Stomach (tissue), 9 donors: ENCODE measurements around the gene DNAJC10. TPM values are rescaled to one million over a fixed set of nuclear protein-coding genes. Genes with fewer than 3 reads are reported as not detected.

ENCODE experiments used
- DNase-seq, 2 donors: peaks; one replicate each; pipeline versions ENCODE4 v3.0.0 to v3.0.0-alpha.2; 2013 to 2019
- H3K27ac ChIP-seq, 5 donors: fragments of 200-600 bp in 4 of 5; sonication (generic) in 4 of 5; one replicate each; pipeline ENCODE4 v1.5.1; 2013 to 2019; ENCODE audit warnings: mild to moderate bottlenecking in 1 of 5, moderate library complexity in 1 of 5
- H3K27me3 ChIP-seq, 3 donors: fragments of 200-600 bp; sonication (generic); one replicate each; pipeline ENCODE4 v1.5.1; 2017 to 2019; ENCODE audit warnings: mixed run types in 1 of 3
- H3K36me3 ChIP-seq, 4 donors: fragments of 200-600 bp; sonication (generic); 1 replicate in 3 of 4; 2 replicates in 1 of 4; pipeline ENCODE4 v1.5.1; 2016 to 2019
- H3K4me1 ChIP-seq, 4 donors: fragments of 200-600 bp; sonication (generic); one replicate each; pipeline ENCODE4 v1.5.1; 2016 to 2019
- H3K4me3 ChIP-seq, 4 donors: fragments of 200-600 bp; sonication (generic) in 3 of 4; one replicate each; pipeline ENCODE4 v1.5.1; 2016 to 2019; ENCODE audit warnings: mild to moderate bottlenecking in 1 of 4
- H3K9me3 ChIP-seq, 4 donors: fragments of 200-600 bp; sonication (generic); one replicate each; pipeline ENCODE4 v1.5.1; 2016 to 2019
- CTCF ChIP-seq, 7 experiments: fragments of 450-650 bp in 4 of 7; fragments of 200-600 bp in 3 of 7; sonication (generic) in 3 of 7; IDR thresholded peaks; one replicate each; pipeline ENCODE4 v1.5.1; 2016 to 2019; ENCODE audit warnings: antibody characterized with exemption in 7 of 7, control low read depth in 2 of 7, mild to moderate bottlenecking in 1 of 7
- EP300 ChIP-seq: sonication (generic); formaldehyde crosslinking; IDR thresholded peaks from one replicate; pipeline ENCODE4 v1.6.1; 2017; ENCODE audit warnings: antibody characterized with exemption
- POLR2A ChIP-seq, 4 donors: fragments of 450-650 bp; IDR thresholded peaks; one replicate each; pipeline ENCODE4 v1.6.1; 2016; ENCODE audit warnings: antibody characterized with exemption in 4 of 4, control low read depth in 2 of 4, mild to moderate bottlenecking in 1 of 4, moderate library complexity in 1 of 4
- POLR2AphosphoS5 ChIP-seq, 3 donors: sonication (generic); formaldehyde crosslinking; IDR thresholded peaks; one replicate each; pipeline ENCODE4 v1.6.1; 2016; ENCODE audit warnings: antibody characterized with exemption in 3 of 3
- whole genome bisulfite sequencing, 5 donors: extraction: QIAGEN DNeasy Blood & Tissue Kit in 3 of 5; methylation state at CpG; one replicate each; pipeline versions ENCODE4 v1.1.5 to v1.1.7; 2013 to 2018; 5-methylcytosine and 5-hydroxymethylcytosine counted together
- intact Hi-C: fragments of 100-400 bp; cut with DNase I; formaldehyde crosslinking; loops from one replicate; pipeline ENCODE4 v1.15.1; 2023; ENCODE audit warnings: low total_unique reads
- polyA plus RNA-seq, 3 donors: library from polyadenylated mRNA; stranded (reverse); fragments of 200-250 nt; gene quantifications; one replicate each; pipeline ENCODE4 v1.2.3, GENCODE V29; 2013
- total RNA-seq, 5 donors: library from RNA; depleted of rRNA; stranded (reverse); fragments of >200 nt; gene quantifications; one replicate each; pipeline versions ENCODE4 v1.1.0 to v1.2.3, GENCODE V29; 2014 to 2016
- donor health status: healthy with polysubstance abuse.
- donor health status: Bipolar disorder and iron deficiency.
- donor health status: healthy.

DNAJC10 gene
- total and polyA plus RNA-seq, 8 donors = 7.6 to 182 (median 20.3) TPM

- Histone ChIP-seq H3K4me1 (no peaks in the 10 kb centered on the region), H3K36me3 (no peaks in the 10 kb centered on the region), H3K27me3 (no peaks in the 10 kb centered on the region), H3K9me3 (no peaks in the 10 kb centered on the region), H3K4me3 (no peak overlapping the region), H3K27ac (no peak overlapping the region)
- DNase-seq = no peak
- 86 to 89% (median 88%) methylated on average over 3 of the region's 3 CpGs for WGBS, 5 donors
- TF ChIP-seq POLR2AphosphoS5 (IDR thresholded peaks at IDR 0.05) (no peak), EP300 (no peak), CTCF (IDR thresholded peaks at IDR 0.05) (no peak), POLR2A (IDR thresholded peaks at IDR 0.05) (no peak)
- intact Hi-C loops = no loop called here
These were observed 94.0 kb downstream of the DNAJC10 start for GRCh38 chr2:182810087-182810486.

- intact Hi-C loops = no loop called here
- DNase-seq = no peak
- Histone ChIP-seq H3K9me3 (no peaks in the 10 kb centered on the region), H3K27me3 (no peaks in the 10 kb centered on the region), H3K4me1 (peaks cover 0 to 20% (median 8%) of the 10 kb centered on the region in 4 donors), H3K36me3 (no peaks in the 10 kb centered on the region), H3K27ac (no peak overlapping the region), H3K4me3 (no peak overlapping the region)
- TF ChIP-seq POLR2A (IDR thresholded peaks at IDR 0.05) = no peak
- TF ChIP-seq POLR2AphosphoS5 (IDR thresholded peaks at IDR 0.05) = no peak
- no peak for TF ChIP-seq EP300
- no peak for TF ChIP-seq CTCF (IDR thresholded peaks at IDR 0.05)
- WGBS, 5 donors = 80 to 97% (median 86%) methylated on average over 6 of the region's 6 CpGs
These were observed 98.3 kb downstream of the DNAJC10 start for GRCh38 chr2:182814380-182814779.

- Histone ChIP-seq H3K9me3 (no peaks in the 10 kb centered on the region), H3K4me3 (no peak overlapping the region), H3K4me1 (peaks cover 0 to 25% (median 8%) of the 10 kb centered on the region in 4 donors), H3K27ac (no peak overlapping the region), H3K36me3 (no peaks in the 10 kb centered on the region), H3K27me3 (no peaks in the 10 kb centered on the region)
- 83 to 97% (median 91%) methylated on average over 3 of the region's 3 CpGs for WGBS, 5 donors
- intact Hi-C loops = no loop called here
- no peak for DNase-seq
- TF ChIP-seq POLR2A (IDR thresholded peaks at IDR 0.05) = no peak
- no peak for TF ChIP-seq EP300
- no peak for TF ChIP-seq CTCF (IDR thresholded peaks at IDR 0.05)
- no peak for TF ChIP-seq POLR2AphosphoS5 (IDR thresholded peaks at IDR 0.05)
These were observed 98.7 kb downstream of the DNAJC10 start for GRCh38 chr2:182814804-182815203.

DNA sequence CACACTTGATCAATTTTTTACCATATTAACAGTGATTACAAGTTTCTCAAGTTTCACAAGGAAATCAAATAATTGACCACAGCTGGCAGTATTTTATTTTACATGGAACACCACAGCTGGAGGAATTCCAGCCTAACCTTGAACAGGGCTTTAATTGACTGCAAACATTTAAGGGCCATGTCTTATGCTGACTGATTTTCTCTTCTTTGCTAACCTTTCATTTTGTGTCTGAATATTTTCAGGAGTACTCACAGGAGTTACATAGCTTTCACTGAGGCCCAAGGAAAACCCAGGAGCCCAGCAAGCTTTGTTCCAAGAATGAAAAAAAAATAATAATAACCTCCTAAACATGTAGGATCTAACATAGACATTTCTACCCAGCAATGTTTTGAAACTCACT, 100.8 kb downstream of the DNAJC10 start:
- Histone ChIP-seq H3K27me3 (no peaks in the 10 kb centered on the region), H3K36me3 (no peaks in the 10 kb centered on the region), H3K4me3 (no peak overlapping the region), H3K27ac (no peak overlapping the region), H3K4me1 (peaks cover 0 to 27% (median 8%) of the 10 kb centered on the region in 4 donors), H3K9me3 (no peaks in the 10 kb centered on the region)
- intact Hi-C loops = no loop called here
- TF ChIP-seq POLR2AphosphoS5 (IDR thresholded peaks at IDR 0.05) (no peak), POLR2A (IDR thresholded peaks at IDR 0.05) (no peak), EP300 (no peak), CTCF (IDR thresholded peaks at IDR 0.05) (no peak)
- DNase-seq = no peak
